BLaER1 (cell line): ENCODE results near the gene GLDC.

Source experiments
- H3K27ac ChIP-seq: shearing (Covaris generic); formaldehyde crosslinking; 2 replicates; pipeline ENCODE4 v1.8.1; 2022
- H3K27me3 ChIP-seq: shearing (Covaris generic); formaldehyde crosslinking; 2 replicates; pipeline ENCODE4 v1.8.1; 2022
- H3K36me3 ChIP-seq: shearing (Covaris generic); formaldehyde crosslinking; 2 replicates; pipeline ENCODE4 v1.8.1; 2022
- H3K4me1 ChIP-seq: shearing (Covaris generic); formaldehyde crosslinking; 2 replicates; pipeline ENCODE4 v1.8.1; 2022
- H3K4me2 ChIP-seq: shearing (Covaris generic); formaldehyde crosslinking; 2 replicates; pipeline ENCODE4 v1.8.1; 2022
- H3K4me3 ChIP-seq: shearing (Covaris generic); formaldehyde crosslinking; 2 replicates; pipeline ENCODE4 v1.8.1; 2022
- H3K9ac ChIP-seq: shearing (Covaris generic); formaldehyde crosslinking; 2 replicates; pipeline ENCODE4 v1.8.1; 2022
- H3K9me3 ChIP-seq: shearing (Covaris generic); formaldehyde crosslinking; 2 replicates; pipeline ENCODE4 v1.8.1; 2022
- H4K20me1 ChIP-seq: shearing (Covaris generic); formaldehyde crosslinking; 2 replicates; pipeline ENCODE4 v1.8.1; 2022
- Cebpa-rat ChIP-seq: shearing (Covaris generic); IDR thresholded peaks from 2 replicates; pipeline ENCODE4 v1.8.1; 2022

Gene GLDC

GRCh38 chr9:6605202-6605601 lies 40.3 kb downstream of the GLDC start:
- Histone ChIP-seq H3K9me3 (no peaks in the 10 kb centered on the region), H3K9ac (peak overlapping the region; percentile 78), H3K4me3 (peak overlapping the region; percentile 69), H3K36me3 (peaks cover 24% of the 10 kb centered on the region), H3K27me3 (no peaks in the 10 kb centered on the region), H3K4me1 (peaks cover 27% of the 10 kb centered on the region), H3K27ac (peak overlapping the region; percentile 77), H3K4me2 (peak overlapping the region; percentile 97), H4K20me1 (no peaks in the 10 kb centered on the region)
- no peak for TF ChIP-seq Cebpa-rat

- no peak for TF ChIP-seq Cebpa-rat
- peaks cover 16% of the 10 kb centered on the region for H3K4me1 ChIP-seq
- H3K9ac ChIP-seq: no peak overlapping the region
- H3K4me3 ChIP-seq: no peak overlapping the region
- H3K27me3 ChIP-seq: no peaks in the 10 kb centered on the region
- H3K36me3 ChIP-seq: peaks cover 72% of the 10 kb centered on the region
- H3K27ac ChIP-seq: no peak overlapping the region
- H3K4me2 ChIP-seq: no peak overlapping the region
- no peaks in the 10 kb centered on the region for H4K20me1 ChIP-seq
- H3K9me3 ChIP-seq: no peaks in the 10 kb centered on the region
Measured at GRCh38 chr9:6600426-6600825, 45.1 kb downstream of the GLDC start.

DNA sequence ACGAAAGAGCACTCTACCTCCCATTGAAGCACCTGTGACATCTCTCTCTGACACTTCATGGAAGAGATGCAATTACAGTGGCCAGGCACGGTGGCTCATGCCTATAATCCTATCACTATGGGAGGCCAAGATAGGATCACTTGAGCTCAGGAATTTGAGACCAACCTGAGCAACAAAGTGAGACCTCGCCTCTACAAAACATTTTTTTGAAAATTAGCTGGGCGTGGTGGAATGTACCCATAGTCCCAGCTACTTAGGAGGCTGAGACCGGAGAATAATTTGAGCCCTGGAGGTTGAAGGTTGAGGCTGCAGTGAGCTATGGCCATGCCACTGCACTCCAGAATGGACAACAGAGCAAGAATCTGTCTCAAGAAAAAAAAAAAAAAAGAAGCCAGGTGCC lies 45.5 kb downstream of the GLDC start:
- Histone ChIP-seq H3K4me2 (no peak overlapping the region), H4K20me1 (no peaks in the 10 kb centered on the region), H3K27ac (no peak overlapping the region), H3K9me3 (no peaks in the 10 kb centered on the region), H3K27me3 (no peaks in the 10 kb centered on the region), H3K4me3 (no peak overlapping the region), H3K9ac (no peak overlapping the region), H3K36me3 (peaks cover 76% of the 10 kb centered on the region), H3K4me1 (peaks cover 14% of the 10 kb centered on the region)
- TF ChIP-seq Cebpa-rat: no peak

GRCh38 chr9:6598249-6598725 lies 47.2 kb downstream of the GLDC start:
- no peak for TF ChIP-seq Cebpa-rat
- Histone ChIP-seq H3K27me3 (no peaks in the 10 kb centered on the region), H3K9me3 (no peaks in the 10 kb centered on the region), H3K9ac (no peak overlapping the region), H3K27ac (no peak overlapping the region), H3K4me2 (no peak overlapping the region), H3K4me3 (no peak overlapping the region), H3K36me3 (peaks cover 93% of the 10 kb centered on the region), H3K4me1 (no peaks in the 10 kb centered on the region; the same call in 1 of the 2 replicates), H4K20me1 (no peaks in the 10 kb centered on the region)

DNA sequence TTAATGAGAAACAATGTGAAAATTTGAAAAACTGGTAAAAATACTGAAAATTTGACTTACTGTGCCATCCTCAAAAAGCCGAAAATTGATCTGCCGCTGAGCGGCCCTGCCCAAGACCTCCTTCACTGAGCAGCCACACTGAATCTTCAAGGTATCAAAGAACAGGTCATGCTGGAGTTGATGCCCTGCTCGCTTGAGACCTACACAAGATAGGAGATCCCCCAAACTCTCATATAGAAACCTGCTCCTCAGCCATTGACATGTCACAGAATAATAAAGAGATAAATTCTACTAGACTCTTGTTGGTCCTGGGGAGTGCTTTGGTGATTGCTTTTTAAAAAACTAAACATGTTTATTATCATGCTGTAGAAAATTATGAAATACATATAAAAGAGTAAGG lies 52.7 kb downstream of the GLDC start:
- Histone ChIP-seq H3K27ac (no peak overlapping the region), H3K36me3 (peaks cover 89% of the 10 kb centered on the region), H3K9ac (no peak overlapping the region), H3K9me3 (no peaks in the 10 kb centered on the region), H3K4me3 (no peak overlapping the region), H4K20me1 (no peaks in the 10 kb centered on the region), H3K4me1 (peaks cover 16% of the 10 kb centered on the region), H3K27me3 (no peaks in the 10 kb centered on the region), H3K4me2 (no peak overlapping the region)
- no peak for TF ChIP-seq Cebpa-rat

GRCh38 chr9:6592231-6592630 lies 53.3 kb downstream of the GLDC start:
- Histone ChIP-seq H3K9ac (no peak overlapping the region), H3K36me3 (peaks cover 89% of the 10 kb centered on the region), H3K9me3 (no peaks in the 10 kb centered on the region), H3K4me3 (no peak overlapping the region), H4K20me1 (no peaks in the 10 kb centered on the region), H3K27ac (no peak overlapping the region), H3K27me3 (no peaks in the 10 kb centered on the region), H3K4me1 (peaks cover 16% of the 10 kb centered on the region), H3K4me2 (no peak overlapping the region)
- TF ChIP-seq Cebpa-rat: no peak

GRCh38 chr9:6590772-6591384 lies 54.7 kb downstream of the GLDC start:
- peaks cover 89% of the 10 kb centered on the region for H3K36me3 ChIP-seq
- TF ChIP-seq Cebpa-rat: no peak
- H3K4me3 ChIP-seq: no peak overlapping the region
- peaks cover 16% of the 10 kb centered on the region for H3K4me1 ChIP-seq
- no peak overlapping the region for H3K27ac ChIP-seq
- H3K4me2 ChIP-seq: peak overlapping the region; percentile 15; the same call in 1 of the 2 replicates
- no peaks in the 10 kb centered on the region for H3K9me3 ChIP-seq
- no peak overlapping the region for H3K9ac ChIP-seq
- no peaks in the 10 kb centered on the region for H4K20me1 ChIP-seq
- H3K27me3 ChIP-seq: no peaks in the 10 kb centered on the region

GRCh38 chr9:6590334-6590733 lies 55.2 kb downstream of the GLDC start:
- H3K27me3 ChIP-seq: no peaks in the 10 kb centered on the region
- H3K9ac ChIP-seq: no peak overlapping the region
- H3K4me2 ChIP-seq: peak overlapping the region; percentile 15
- no peak overlapping the region for H3K27ac ChIP-seq
- H3K9me3 ChIP-seq: no peaks in the 10 kb centered on the region
- peaks cover 89% of the 10 kb centered on the region for H3K36me3 ChIP-seq
- no peak overlapping the region for H3K4me3 ChIP-seq
- H3K4me1 ChIP-seq: peaks cover 16% of the 10 kb centered on the region
- TF ChIP-seq Cebpa-rat: no peak
- no peaks in the 10 kb centered on the region for H4K20me1 ChIP-seq

- Histone ChIP-seq H3K4me2 (no peak overlapping the region), H3K27ac (no peak overlapping the region), H3K36me3 (peaks cover 86% of the 10 kb centered on the region), H3K4me3 (no peak overlapping the region), H4K20me1 (no peaks in the 10 kb centered on the region), H3K27me3 (no peaks in the 10 kb centered on the region), H3K4me1 (peaks cover 5% of the 10 kb centered on the region), H3K9ac (no peak overlapping the region), H3K9me3 (no peaks in the 10 kb centered on the region)
- no peak for TF ChIP-seq Cebpa-rat
Measured at GRCh38 chr9:6584881-6585597, 60.5 kb downstream of the GLDC start.

DNA sequence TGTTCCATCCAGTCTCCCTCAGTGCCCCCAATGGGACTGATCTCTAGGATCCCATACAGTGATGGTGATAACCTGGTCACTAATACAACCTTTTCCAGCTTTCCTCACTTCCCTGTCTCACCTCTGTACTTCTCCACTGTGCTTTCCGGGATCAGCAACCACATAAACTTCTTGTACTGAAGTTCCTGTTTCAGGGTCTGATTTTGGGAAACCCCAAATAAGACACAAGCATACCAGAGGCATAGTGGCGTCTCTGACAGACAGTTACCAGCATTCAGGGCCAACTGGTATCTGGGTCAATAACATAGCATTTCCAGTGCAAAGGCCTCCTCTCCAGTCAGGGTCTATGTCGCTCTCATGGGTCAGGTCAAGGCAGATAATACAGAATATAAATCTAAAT lies 64.3 kb downstream of the GLDC start:
- H3K4me2 ChIP-seq: no peak overlapping the region
- no peak for TF ChIP-seq Cebpa-rat
- no peak overlapping the region for H3K4me3 ChIP-seq
- peaks cover 56% of the 10 kb centered on the region for H3K36me3 ChIP-seq
- no peaks in the 10 kb centered on the region; the same call in 1 of the 2 replicates for H3K4me1 ChIP-seq
- H3K27ac ChIP-seq: no peak overlapping the region
- H3K9ac ChIP-seq: no peak overlapping the region
- no peaks in the 10 kb centered on the region for H3K27me3 ChIP-seq
- no peaks in the 10 kb centered on the region for H3K9me3 ChIP-seq
- no peaks in the 10 kb centered on the region for H4K20me1 ChIP-seq
